Ishikawa (cell line): ENCODE results near the gene NACC2.

ENCODE experiments used
- CEBPB ChIP-seq: IDR thresholded peaks from 2 replicates; pipeline ENCODE4 v1.6.1; 2012
- EGR1 ChIP-seq: IDR thresholded peaks from 2 replicates; pipeline ENCODE4 v1.6.1; 2012
- FOXM1 ChIP-seq: IDR thresholded peaks from 2 replicates; pipeline ENCODE4 v1.6.1; 2012; ENCODE audit warnings: low read depth, borderline replicate concordance
- NFIC ChIP-seq: IDR thresholded peaks from 2 replicates; pipeline ENCODE4 v1.6.1; 2012
- RAD21 ChIP-seq: IDR thresholded peaks from 2 replicates; pipeline ENCODE4 v1.6.1; 2012; ENCODE audit warnings: low read depth
- REST ChIP-seq: IDR thresholded peaks from 2 replicates; pipeline ENCODE4 v1.6.1; 2012; ENCODE audit warnings: low read depth, mild to moderate bottlenecking
- TCF12 ChIP-seq: IDR thresholded peaks from 2 replicates; pipeline ENCODE4 v1.6.1; 2012; ENCODE audit warnings: low read depth
- YY1 ChIP-seq: IDR thresholded peaks from 2 replicates; pipeline ENCODE4 v1.6.1; 2012; ENCODE audit warnings: low read depth

- TF ChIP-seq YY1 = no peak
- TF ChIP-seq TCF12 = no peak
- TF ChIP-seq EGR1 = no peak; the same call in 1 of the 2 replicates
- TF ChIP-seq CEBPB = no peak
- no peak for TF ChIP-seq NFIC
- TF ChIP-seq FOXM1 = no peak
- TF ChIP-seq REST = no peak
- TF ChIP-seq RAD21 = no peak
These were observed 44.2 kb downstream of the NACC2 start for GRCh38 chr9:136050701-136051452.
